Epithelial cell of proximal tubule (primary cell): ENCODE results near the gene LDLRAD3. TPM values are rescaled to one million over a fixed set of nuclear protein-coding genes. Genes with fewer than 3 reads are reported as not detected.

Source experiments
- DNase-seq: peaks from one replicate; pipeline ENCODE4 v3.0.0-alpha.2; 2011; ENCODE audit warnings: low read depth
- H3K4me3 ChIP-seq: 2 replicates; pipeline ENCODE4 v1.5.1; 2011; ENCODE audit warnings: low read depth, mild to moderate bottlenecking, low read length
- CTCF ChIP-seq: conservative IDR thresholded peaks from 2 replicates; pipeline ENCODE4 v1.5.1; 2012; ENCODE audit warnings: low read depth, mild to moderate bottlenecking, low read length
- total RNA-seq: library from RNA; depleted of rRNA; stranded (reverse); fragments of >200 nt; gene quantifications from 2 replicates; pipeline ENCODE4 v1.2.3, GENCODE V29; 2015

The LDLRAD3 gene
- total RNA-seq, 1 donor from 2014 or later: 8.2 TPM

GRCh38 chr11:36196411-36196998, 252.6 kb downstream of the LDLRAD3 start:
- no peak for TF ChIP-seq CTCF
- DNase-seq: no peak
- H3K4me3 ChIP-seq: no peak overlapping the region

GRCh38 chr11:36201411-36201810, 257.5 kb downstream of the LDLRAD3 start:
- DNase-seq: no peak
- TF ChIP-seq CTCF: no peak
- H3K4me3 ChIP-seq: no peak overlapping the region

GRCh38 chr11:36205536-36205935, 261.7 kb downstream of the LDLRAD3 start:
- H3K4me3 ChIP-seq: no peak overlapping the region
- TF ChIP-seq CTCF: no peak
- DNase-seq: no peak

DNA sequence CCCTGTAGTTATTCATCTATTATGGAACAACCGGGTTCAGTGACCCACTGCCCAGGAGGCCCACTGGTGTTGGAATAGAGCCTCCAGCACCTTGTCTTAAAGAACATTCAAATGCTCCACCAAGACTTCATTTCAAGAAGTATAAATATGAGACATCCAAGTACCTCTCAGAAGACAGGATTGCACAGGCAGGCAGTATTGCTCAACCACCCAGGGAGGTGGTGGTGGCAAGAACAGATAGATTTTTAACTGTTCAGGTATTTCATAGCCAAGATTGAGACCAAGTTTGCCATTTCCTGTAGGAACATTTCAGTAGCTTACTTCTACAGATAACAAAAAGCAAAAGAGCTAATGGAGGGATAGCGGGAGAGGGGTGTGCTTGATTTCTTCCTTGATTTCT, 266.7 kb downstream of the LDLRAD3 start:
- DNase-seq: no peak
- no peak for TF ChIP-seq CTCF
- H3K4me3 ChIP-seq: no peak overlapping the region

DNA sequence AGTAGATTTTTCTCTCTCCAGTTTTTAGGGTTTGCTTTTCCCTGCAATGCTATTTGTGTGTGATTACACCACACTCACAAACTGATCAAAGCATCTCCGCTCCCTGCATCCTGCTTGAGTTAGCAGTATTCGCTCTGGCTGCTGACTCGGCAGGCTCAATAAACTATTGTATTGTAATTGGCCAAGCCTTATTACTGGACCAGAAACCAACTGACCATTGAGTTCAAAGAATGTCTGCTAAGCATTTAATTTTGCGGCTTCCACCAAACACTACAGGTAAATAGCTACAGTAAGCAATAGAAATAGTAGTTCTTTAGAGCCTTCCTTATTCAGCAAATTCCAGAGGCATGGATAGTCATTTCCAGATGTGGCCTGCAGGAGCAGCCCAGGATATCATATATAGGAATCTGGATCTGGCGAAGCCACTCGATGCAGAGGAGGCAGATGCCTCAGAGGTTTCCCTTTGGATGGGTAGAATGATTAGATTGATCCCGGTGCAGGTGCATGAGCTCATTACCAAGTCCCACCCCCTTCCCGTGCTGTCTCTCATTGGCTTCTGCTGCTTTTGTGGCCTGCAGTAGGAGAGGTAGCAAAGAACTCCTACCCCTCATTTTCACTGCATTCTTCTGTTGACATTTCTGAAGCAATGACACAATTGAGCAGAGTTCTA, 268.0 kb downstream of the LDLRAD3 start:
- TF ChIP-seq CTCF: no peak
- no peak for DNase-seq
- no peak overlapping the region for H3K4me3 ChIP-seq

DNA sequence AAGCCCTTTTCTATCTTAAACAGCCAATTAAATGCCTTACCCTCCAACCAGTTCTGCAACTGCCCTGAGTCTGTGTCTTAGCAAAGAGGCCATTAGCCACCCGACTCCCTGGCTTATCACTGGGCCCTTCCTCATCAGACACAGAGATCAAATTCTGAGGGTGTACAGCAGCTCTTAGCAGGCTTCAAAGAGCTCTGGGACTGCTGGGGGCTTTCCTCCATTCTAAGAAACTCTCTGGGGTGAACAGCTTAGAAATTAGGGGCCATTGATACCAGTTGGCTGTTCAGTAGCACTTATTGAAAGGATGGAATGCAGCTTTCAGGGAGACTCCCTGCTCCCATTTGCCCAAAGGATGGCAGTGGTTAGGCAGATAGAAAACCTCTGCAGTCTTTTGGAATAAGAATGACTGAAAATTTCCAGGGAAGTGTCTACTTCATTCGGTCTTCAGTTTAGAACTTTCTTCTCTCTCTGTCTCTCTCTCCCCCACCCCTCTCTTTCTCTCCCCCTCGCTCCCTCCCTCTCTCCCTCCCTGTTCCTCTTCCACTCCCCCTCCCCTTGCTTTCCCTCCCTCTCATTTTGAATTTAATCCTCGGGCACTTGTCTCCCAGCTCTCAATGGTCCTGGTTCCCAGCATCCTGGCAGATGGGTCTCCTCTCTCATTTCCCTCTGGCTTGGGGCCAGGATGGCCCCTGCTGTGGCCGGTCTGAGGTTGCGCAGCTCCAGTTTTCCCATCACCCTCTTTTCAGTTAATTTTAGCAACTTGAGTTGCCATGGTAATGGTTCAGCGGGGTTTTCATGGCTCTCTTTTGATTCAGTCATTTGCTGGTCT, 268.9 kb downstream of the LDLRAD3 start:
- TF ChIP-seq CTCF: no peak
- no peak for DNase-seq
- H3K4me3 ChIP-seq: no peak overlapping the region
